Measurements from ENCODE around the gene ST6GALNAC1. TPM values are rescaled to one million over a fixed set of nuclear protein-coding genes. Genes with fewer than 3 reads are reported as not detected.

The ST6GALNAC1 gene
- total and polyA plus RNA-seq, 2 of the 13 experiments (the other 11 are each of a cell fraction or from before 2014, with no cell fraction given), result not detected

GRCh38 chr17:76691379-76692191, 48.0 kb upstream of the ST6GALNAC1 start (continued):
- TF ChIP-seq E2F5 (CRISPR knock-in tag; conservative IDR thresholded peaks at IDR 0.05) (no peak), ZNF335 (CRISPR knock-in tag; IDR thresholded peaks at IDR 0.05) (no peak; the same call in 1 of the 2 replicates), MATR3 (CRISPR knock-in tag; IDR thresholded peaks at IDR 0.05) (no peak), ZNF563 (CRISPR knock-in tag; IDR thresholded peaks at IDR 0.05) (no peak), DR1 (CRISPR knock-in tag; IDR thresholded peaks at IDR 0.05) (no peak), ZNF530 (CRISPR knock-in tag; IDR thresholded peaks at IDR 0.05; ENCODE audit: low read depth) (no peak), SP2 (CRISPR knock-in tag; IDR thresholded peaks at IDR 0.05) (no peak), PBX2 (CRISPR knock-in tag; IDR thresholded peaks at IDR 0.05) (no peak), ZUFSP (CRISPR knock-in tag; IDR thresholded peaks at IDR 0.05; ENCODE audit: borderline replicate concordance) (no peak), ZNF180 (CRISPR knock-in tag; IDR thresholded peaks at IDR 0.05; ENCODE audit: borderline replicate concordance, low read depth) (0 out of 2 replicates have a peak, but pooled peaks have one; percentile 27), ZNF446 (CRISPR knock-in tag; IDR thresholded peaks at IDR 0.05) (no peak), ZNF775 (CRISPR knock-in tag; IDR thresholded peaks at IDR 0.05; ENCODE audit: borderline replicate concordance) (no peak), TAF1 (CRISPR knock-in tag; IDR thresholded peaks at IDR 0.05) (no peak), ZNF577 (CRISPR knock-in tag; IDR thresholded peaks at IDR 0.05; ENCODE audit: borderline replicate concordance, low read depth) (no peak), SOX6 (IDR thresholded peaks at IDR 0.05) (no peak), SOX6 (CRISPR knock-in tag; IDR thresholded peaks at IDR 0.05) (peak; percentile 99), SRY (CRISPR knock-in tag; IDR thresholded peaks at IDR 0.05) (no peak; the same call in 1 of the 2 replicates), PLSCR1 (CRISPR knock-in tag; IDR thresholded peaks at IDR 0.05; ENCODE audit: borderline replicate concordance) (no peak; the same call in 1 of the 2 replicates), ZNF556 (CRISPR knock-in tag; IDR thresholded peaks at IDR 0.05; ENCODE audit: borderline replicate concordance) (peak; percentile 59; the same call in 1 of the 2 replicates), ZXDC (CRISPR knock-in tag; IDR thresholded peaks at IDR 0.05) (no peak), KDM1A (CRISPR knock-in tag; IDR thresholded peaks at IDR 0.05) (no peak), ZKSCAN5 (CRISPR knock-in tag; IDR thresholded peaks at IDR 0.05) (no peak), ZBTB42 (CRISPR knock-in tag; IDR thresholded peaks at IDR 0.05) (peak; percentile 75; the same call in 1 of the 2 replicates)

Measured in HepG2 (cell line).